ENCODE data around the gene C3orf49.

DNA sequence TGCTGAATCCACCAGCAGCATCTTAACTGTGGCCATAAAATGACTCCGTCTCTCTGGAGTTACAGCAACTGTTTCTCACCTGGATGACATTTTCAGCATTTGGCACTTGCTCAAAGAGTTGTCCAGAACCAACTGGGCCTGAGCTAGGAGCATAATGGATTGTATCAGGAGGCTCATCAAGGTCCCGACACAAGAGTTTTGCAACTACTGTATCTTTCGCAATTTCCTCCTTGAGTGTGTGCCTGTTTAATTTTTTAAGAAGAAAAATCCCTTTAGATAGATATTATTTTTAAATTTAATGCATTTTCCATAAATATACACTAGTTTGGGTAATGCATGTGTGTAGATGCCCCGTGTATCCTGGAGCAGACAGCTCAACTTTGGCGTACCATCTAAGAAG, 44.3 kb upstream of the C3orf49 start:
- TF ChIP-seq EZH2phosphoT487 (IDR thresholded peaks at IDR 0.05; ENCODE audit: borderline replicate concordance, low read depth, low read length): no peak
- TF ChIP-seq, protein P1, sequence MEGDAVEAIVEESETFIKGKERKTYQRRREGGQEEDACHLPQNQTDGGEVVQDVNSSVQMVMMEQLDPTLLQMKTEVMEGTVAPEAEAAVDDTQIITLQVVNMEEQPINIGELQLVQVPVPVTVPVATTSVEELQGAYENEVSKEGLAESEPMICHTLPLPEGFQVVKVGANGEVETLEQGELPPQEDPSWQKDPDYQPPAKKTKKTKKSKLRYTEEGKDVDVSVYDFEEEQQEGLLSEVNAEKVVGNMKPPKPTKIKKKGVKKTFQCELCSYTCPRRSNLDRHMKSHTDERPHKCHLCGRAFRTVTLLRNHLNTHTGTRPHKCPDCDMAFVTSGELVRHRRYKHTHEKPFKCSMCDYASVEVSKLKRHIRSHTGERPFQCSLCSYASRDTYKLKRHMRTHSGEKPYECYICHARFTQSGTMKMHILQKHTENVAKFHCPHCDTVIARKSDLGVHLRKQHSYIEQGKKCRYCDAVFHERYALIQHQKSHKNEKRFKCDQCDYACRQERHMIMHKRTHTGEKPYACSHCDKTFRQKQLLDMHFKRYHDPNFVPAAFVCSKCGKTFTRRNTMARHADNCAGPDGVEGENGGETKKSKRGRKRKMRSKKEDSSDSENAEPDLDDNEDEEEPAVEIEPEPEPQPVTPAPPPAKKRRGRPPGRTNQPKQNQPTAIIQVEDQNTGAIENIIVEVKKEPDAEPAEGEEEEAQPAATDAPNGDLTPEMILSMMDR (conservative IDR thresholded peaks at IDR 0.05; ENCODE audit: low read length): no peak
